ENCODE measurements around the gene GATA6.

The GATA6 gene

GRCh38 chr18:22243513-22243912, 74.1 kb downstream of the GATA6 start:
- DNase-seq (ENCODE audit: low read depth), result no peak

GRCh38 chr18:22250026-22250425, 80.6 kb downstream of the GATA6 start:
- DNase-seq (ENCODE audit: low read depth), result no peak

- no peak for DNase-seq (ENCODE audit: low read depth)
Observed at GRCh38 chr18:22250591-22250996, 81.2 kb downstream of the GATA6 start.

Data from HS-27A (cell line).